Panc1 (cell line): ENCODE measurements around the gene GPR82. TPM values are rescaled to one million over a fixed set of nuclear protein-coding genes. Genes with fewer than 3 reads are reported as not detected.

Source experiments
- ATAC-seq: fragments of 200-7000 bp; cut with Tn5 transposase; 2 replicates; pipeline ENCODE4 v1.9.1; 2020; ENCODE audit warnings: mild to moderate bottlenecking, moderate library complexity
- BruUV-seq: library from RNA; stranded (reverse); fragments of 400-500 nt; replicated peaks from 2 replicates; lab custom pipeline; 2021; lab: Mats Ljungman, UMichigan
- CTCF ChIA-PET: fragments of 300-600 bp; sonication (Branson Sonifier 250); formaldehyde crosslinking; loops from one replicate; lab custom pipeline; 2022; ENCODE audit warnings: antibody characterized with exemption; lab: Charles Lee
- POLR2A ChIA-PET: fragments of 300-600 bp; sonication (Branson Sonifier 250); formaldehyde crosslinking; loops from one replicate; lab custom pipeline; 2022; ENCODE audit warnings: antibody characterized with exemption; lab: Charles Lee
- DNase-seq: peaks from one replicate; pipeline ENCODE4 v3.0.0-alpha.2; 2010; ENCODE audit warnings: low read depth, low spot score
- H3K27ac ChIP-seq: 2 replicates; pipeline ENCODE4 v1.5.1; 2011; ENCODE audit warnings: mild to moderate bottlenecking, low read length, inconsistent platforms
- H3K27me3 ChIP-seq: fragments of 200-500 bp; sonication (Bioruptor generic); 2 replicates; pipeline ENCODE4 v1.6.0; 2014; ENCODE audit warnings: low read length, inconsistent platforms; ENCODE audit not compliant: control insufficient read depth, insufficient read depth
- H3K36me3 ChIP-seq: fragments of 200-500 bp; sonication (Bioruptor generic); 2 replicates; pipeline ENCODE4 v1.5.1; 2014; ENCODE audit warnings: inconsistent platforms, mild to moderate bottlenecking, low read length, moderate library complexity; ENCODE audit not compliant: control insufficient read depth, insufficient read depth
- H3K4me1 ChIP-seq: 2 replicates; pipeline ENCODE4 v1.5.1; 2011; ENCODE audit warnings: inconsistent platforms, mild to moderate bottlenecking, low read length, moderate library complexity; ENCODE audit not compliant: control insufficient read depth, insufficient read depth
- H3K4me3 ChIP-seq, 2 experiments: 2 replicates each; pipeline ENCODE4 v1.5.1; 2011 to 2012; ENCODE audit warnings: low read depth in 2 of 2, low read length in 2 of 2, mild to moderate bottlenecking in 2 of 2, inconsistent platforms in 1 of 2, moderate library complexity in 1 of 2
- H3K9me3 ChIP-seq: fragments of 200-500 bp; sonication (Bioruptor generic); 2 replicates; pipeline ENCODE4 v1.5.1; 2014; ENCODE audit warnings: low read depth, mild to moderate bottlenecking, inconsistent platforms, low read length, moderate library complexity; ENCODE audit not compliant: control insufficient read depth, insufficient read depth
- POLR2AphosphoS5 ChIP-seq: IDR thresholded peaks from 2 replicates; pipeline ENCODE4 v1.6.1; 2012; ENCODE audit warnings: mild to moderate bottlenecking, low read depth, low read length, moderate library complexity
- SIN3A ChIP-seq: IDR thresholded peaks from 2 replicates; pipeline ENCODE4 v1.6.1; 2012; ENCODE audit warnings: low read depth, mild to moderate bottlenecking, low read length, moderate library complexity, borderline replicate concordance; ENCODE audit not compliant: insufficient read depth
- TCF7L2 ChIP-seq: IDR thresholded peaks from 2 replicates; pipeline ENCODE4 v1.6.1; 2011; ENCODE audit warnings: mild to moderate bottlenecking, low read depth, low read length, inconsistent platforms
- in situ Hi-C: cut with HindIII; loops from 2 replicates; pipeline ENCODE4 v1.10.0; 2016; ENCODE audit warnings: low sequenced_read_pairs, low pct_unique_long_range_greater_than_20kb
- intact Hi-C: fragments of 100-400 bp; cut with micrococcal nuclease; formaldehyde crosslinking; loops from one replicate; pipeline ENCODE4 v1.10.0; 2022; ENCODE audit not compliant: unreplicated experiment
- total RNA-seq: library from RNA; stranded (reverse); gene quantifications from one replicate; pipeline ENCODE4 v1.2.1, GENCODE V29; 2021; ENCODE audit not compliant: unreplicated experiment
- TF ChIP-seq, protein P1 (sequence below), 2 experiments: IDR thresholded peaks; 2 replicates each; pipeline ENCODE4 v1.6.1; 2011 to 2012; ENCODE audit warnings: low read depth in 2 of 2, control low read depth in 1 of 2, low read length in 1 of 2, mild to moderate bottlenecking in 1 of 2, moderate library complexity in 1 of 2; ENCODE audit not compliant: insufficient read depth in 1 of 2
- TF ChIP-seq, protein P2 (sequence below): fragments of 450-650 bp; IDR thresholded peaks from 2 replicates; pipeline ENCODE4 v1.5.1; 2017; ENCODE audit warnings: mild to moderate bottlenecking

Gene GPR82
- total RNA-seq, 1 experiment from 2014 or later = not detected

DNA sequence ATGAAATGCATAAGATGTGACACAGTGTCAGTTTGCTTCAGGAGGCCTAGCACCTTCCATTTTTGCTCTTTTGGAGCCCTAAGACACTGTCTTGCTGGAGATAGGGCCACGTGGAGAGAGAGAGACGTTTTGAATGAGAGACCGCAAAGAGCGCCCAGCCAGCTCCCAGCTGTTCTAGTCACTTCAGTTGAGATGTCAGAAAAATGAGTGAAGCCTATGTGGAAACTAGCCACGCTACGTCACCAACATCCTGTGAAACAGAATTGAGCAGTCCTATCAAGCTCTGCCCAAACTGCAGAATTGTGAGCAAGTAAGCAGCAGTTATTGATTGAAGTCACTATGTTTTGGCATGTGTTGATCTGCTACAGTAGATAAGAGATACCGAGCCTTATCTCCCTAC is 13.1 kb downstream of the GPR82 start:
- Histone ChIP-seq H3K36me3 (no peaks in the 10 kb centered on the region; the same call in 1 of the 2 replicates), H3K27me3 (no peaks in the 10 kb centered on the region), H3K27ac (no peak overlapping the region), H3K9me3 (no peaks in the 10 kb centered on the region), H3K4me3 (no peak overlapping the region), H3K4me1 (no peaks in the 10 kb centered on the region)
- no peak for TF ChIP-seq TCF7L2
- in situ Hi-C loops = no loop called here
- ATAC-seq = no peak
- no peak for DNase-seq
- intact Hi-C loops = no loop called here
- BruUV-seq = no TSS peak
- ChIA-PET POLR2A (no interaction called here), CTCF (no interaction called here)

DNA sequence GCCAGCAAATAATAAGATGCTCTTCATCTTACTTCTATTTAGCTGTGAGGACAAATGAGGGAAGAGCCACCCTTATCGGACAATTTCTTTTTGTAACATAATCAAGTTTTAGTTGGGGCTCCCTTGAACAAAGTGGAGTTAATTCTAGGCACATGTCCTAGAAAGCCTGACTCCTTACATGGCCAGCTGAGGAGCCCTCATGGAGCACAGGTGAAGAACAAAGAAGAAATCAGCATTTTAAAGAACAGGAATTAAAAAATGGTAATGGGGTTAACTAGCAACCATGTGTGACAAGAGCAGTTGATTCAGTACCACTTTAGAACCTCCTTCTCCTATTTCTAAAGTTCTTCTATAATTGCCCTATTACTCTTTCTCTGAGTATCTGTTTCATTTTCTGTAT is 15.9 kb downstream of the GPR82 start:
- no TSS peak for BruUV-seq

DNA sequence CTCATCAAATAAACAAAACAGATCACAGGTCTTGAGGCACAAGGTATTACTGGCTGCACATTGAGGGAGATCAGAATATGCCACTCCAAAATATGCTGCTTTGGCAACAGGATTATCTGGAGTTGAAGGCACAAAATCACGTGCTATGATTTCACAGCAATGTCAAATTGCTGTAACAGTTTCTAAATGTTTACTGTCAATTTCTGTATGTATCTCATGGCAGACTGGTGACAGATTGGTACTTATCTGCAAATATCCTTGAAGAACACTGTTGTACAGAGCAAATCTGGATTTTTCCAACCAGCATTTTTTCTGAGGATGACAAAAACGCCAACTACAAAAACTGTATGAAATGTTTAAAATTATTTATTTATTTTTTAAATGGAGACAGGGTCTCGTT is 26.7 kb downstream of the GPR82 start:
- CTCF ChIA-PET = no interaction called here
- H3K9me3 ChIP-seq = no peaks in the 10 kb centered on the region
- BruUV-seq = no TSS peak
- H3K27me3 ChIP-seq = no peaks in the 10 kb centered on the region
- DNase-seq = no peak
- no peak overlapping the region for H3K27ac ChIP-seq
- ATAC-seq = no peak
- H3K36me3 ChIP-seq = no peaks in the 10 kb centered on the region
- no peaks in the 10 kb centered on the region for H3K4me1 ChIP-seq
- no peak for TF ChIP-seq POLR2AphosphoS5
- no peak for TF ChIP-seq SIN3A
- TF ChIP-seq, protein P1, sequence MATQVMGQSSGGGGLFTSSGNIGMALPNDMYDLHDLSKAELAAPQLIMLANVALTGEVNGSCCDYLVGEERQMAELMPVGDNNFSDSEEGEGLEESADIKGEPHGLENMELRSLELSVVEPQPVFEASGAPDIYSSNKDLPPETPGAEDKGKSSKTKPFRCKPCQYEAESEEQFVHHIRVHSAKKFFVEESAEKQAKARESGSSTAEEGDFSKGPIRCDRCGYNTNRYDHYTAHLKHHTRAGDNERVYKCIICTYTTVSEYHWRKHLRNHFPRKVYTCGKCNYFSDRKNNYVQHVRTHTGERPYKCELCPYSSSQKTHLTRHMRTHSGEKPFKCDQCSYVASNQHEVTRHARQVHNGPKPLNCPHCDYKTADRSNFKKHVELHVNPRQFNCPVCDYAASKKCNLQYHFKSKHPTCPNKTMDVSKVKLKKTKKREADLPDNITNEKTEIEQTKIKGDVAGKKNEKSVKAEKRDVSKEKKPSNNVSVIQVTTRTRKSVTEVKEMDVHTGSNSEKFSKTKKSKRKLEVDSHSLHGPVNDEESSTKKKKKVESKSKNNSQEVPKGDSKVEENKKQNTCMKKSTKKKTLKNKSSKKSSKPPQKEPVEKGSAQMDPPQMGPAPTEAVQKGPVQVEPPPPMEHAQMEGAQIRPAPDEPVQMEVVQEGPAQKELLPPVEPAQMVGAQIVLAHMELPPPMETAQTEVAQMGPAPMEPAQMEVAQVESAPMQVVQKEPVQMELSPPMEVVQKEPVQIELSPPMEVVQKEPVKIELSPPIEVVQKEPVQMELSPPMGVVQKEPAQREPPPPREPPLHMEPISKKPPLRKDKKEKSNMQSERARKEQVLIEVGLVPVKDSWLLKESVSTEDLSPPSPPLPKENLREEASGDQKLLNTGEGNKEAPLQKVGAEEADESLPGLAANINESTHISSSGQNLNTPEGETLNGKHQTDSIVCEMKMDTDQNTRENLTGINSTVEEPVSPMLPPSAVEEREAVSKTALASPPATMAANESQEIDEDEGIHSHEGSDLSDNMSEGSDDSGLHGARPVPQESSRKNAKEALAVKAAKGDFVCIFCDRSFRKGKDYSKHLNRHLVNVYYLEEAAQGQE (IDR thresholded peaks at IDR 0.05; ENCODE audit: insufficient read depth in 1 of 2, low read depth in 2 of 2, low read length in 1 of 2) = no peak
- TF ChIP-seq TCF7L2 = no peak
- TF ChIP-seq, protein P2, sequence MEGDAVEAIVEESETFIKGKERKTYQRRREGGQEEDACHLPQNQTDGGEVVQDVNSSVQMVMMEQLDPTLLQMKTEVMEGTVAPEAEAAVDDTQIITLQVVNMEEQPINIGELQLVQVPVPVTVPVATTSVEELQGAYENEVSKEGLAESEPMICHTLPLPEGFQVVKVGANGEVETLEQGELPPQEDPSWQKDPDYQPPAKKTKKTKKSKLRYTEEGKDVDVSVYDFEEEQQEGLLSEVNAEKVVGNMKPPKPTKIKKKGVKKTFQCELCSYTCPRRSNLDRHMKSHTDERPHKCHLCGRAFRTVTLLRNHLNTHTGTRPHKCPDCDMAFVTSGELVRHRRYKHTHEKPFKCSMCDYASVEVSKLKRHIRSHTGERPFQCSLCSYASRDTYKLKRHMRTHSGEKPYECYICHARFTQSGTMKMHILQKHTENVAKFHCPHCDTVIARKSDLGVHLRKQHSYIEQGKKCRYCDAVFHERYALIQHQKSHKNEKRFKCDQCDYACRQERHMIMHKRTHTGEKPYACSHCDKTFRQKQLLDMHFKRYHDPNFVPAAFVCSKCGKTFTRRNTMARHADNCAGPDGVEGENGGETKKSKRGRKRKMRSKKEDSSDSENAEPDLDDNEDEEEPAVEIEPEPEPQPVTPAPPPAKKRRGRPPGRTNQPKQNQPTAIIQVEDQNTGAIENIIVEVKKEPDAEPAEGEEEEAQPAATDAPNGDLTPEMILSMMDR = no peak
- in situ Hi-C loops (no loop called here), intact Hi-C loops (no loop called here)
- POLR2A ChIA-PET = no interaction called here
- H3K4me3 ChIP-seq = no peak overlapping the region

More for the DNA sequence above, 15.9 kb downstream of the GPR82 start:
- Histone ChIP-seq H3K4me1 (no peaks in the 10 kb centered on the region), H3K27me3 (no peaks in the 10 kb centered on the region), H3K9me3 (no peaks in the 10 kb centered on the region), H3K4me3 (no peak overlapping the region), H3K27ac (no peak overlapping the region), H3K36me3 (no peaks in the 10 kb centered on the region; the same call in 1 of the 2 replicates)
- TF ChIP-seq TCF7L2 (no peak), SIN3A (no peak), POLR2AphosphoS5 (no peak)
- TF ChIP-seq, protein P1 (IDR thresholded peaks at IDR 0.05; ENCODE audit: insufficient read depth in 1 of 2, low read depth in 2 of 2, low read length in 1 of 2) = no peak
- TF ChIP-seq, protein P2 = no peak
- CTCF ChIA-PET = no interaction called here
- no peak for ATAC-seq
- POLR2A ChIA-PET = no interaction called here
- in situ Hi-C loops = no loop called here
- DNase-seq = no peak
- intact Hi-C loops = no loop called here
